ENCODE results near the gene MED31.

DNA sequence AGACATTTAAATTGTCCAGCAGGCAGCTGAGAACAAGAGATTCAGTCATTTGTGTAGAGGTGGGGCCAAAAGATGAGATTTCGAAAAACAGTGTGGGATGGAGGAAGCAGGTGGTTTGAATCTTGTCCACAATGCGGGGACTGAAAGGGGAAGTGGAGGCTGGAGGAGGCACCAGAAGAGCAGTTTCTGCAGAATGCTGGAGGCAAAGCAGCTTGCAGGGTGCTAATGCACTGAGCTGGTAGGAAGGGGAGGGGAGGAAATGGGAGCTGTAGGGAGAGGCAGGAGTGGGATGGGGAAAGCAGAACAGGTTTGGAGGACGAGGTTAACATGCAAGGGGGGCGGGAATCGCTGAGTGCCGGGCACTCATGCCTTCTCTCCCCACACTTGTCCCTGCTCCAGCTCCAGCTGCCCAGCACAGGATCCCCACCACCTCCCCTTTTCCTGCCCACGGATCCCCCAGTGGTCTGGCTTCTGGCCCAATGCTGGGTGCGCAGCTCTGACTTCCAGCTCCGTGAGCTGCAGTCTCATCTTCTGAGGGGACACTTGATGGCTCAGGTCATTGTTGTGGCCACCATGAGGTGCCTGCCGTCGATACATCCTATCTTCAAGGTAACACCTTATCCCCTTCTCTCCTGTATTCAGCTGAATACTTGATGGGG lies 9.5 kb upstream of the MED31 start:
- TF ChIP-seq, protein P1, sequence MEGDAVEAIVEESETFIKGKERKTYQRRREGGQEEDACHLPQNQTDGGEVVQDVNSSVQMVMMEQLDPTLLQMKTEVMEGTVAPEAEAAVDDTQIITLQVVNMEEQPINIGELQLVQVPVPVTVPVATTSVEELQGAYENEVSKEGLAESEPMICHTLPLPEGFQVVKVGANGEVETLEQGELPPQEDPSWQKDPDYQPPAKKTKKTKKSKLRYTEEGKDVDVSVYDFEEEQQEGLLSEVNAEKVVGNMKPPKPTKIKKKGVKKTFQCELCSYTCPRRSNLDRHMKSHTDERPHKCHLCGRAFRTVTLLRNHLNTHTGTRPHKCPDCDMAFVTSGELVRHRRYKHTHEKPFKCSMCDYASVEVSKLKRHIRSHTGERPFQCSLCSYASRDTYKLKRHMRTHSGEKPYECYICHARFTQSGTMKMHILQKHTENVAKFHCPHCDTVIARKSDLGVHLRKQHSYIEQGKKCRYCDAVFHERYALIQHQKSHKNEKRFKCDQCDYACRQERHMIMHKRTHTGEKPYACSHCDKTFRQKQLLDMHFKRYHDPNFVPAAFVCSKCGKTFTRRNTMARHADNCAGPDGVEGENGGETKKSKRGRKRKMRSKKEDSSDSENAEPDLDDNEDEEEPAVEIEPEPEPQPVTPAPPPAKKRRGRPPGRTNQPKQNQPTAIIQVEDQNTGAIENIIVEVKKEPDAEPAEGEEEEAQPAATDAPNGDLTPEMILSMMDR (IDR thresholded peaks at IDR 0.05; ENCODE audit: extremely low read depth in 1 of 2, insufficient read depth in 1 of 2, low read depth in 1 of 2, low read length in 2 of 2), result no peak
- no peak for TF ChIP-seq JUN (IDR thresholded peaks at IDR 0.05; ENCODE audit: borderline replicate concordance, insufficient read depth, insufficient read length, low read depth)
- no peak for TF ChIP-seq POLR2A (IDR thresholded peaks at IDR 0.05; ENCODE audit: low read depth, low read length)
- TF ChIP-seq, protein P2, sequence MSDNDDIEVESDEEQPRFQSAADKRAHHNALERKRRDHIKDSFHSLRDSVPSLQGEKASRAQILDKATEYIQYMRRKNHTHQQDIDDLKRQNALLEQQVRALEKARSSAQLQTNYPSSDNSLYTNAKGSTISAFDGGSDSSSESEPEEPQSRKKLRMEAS (IDR thresholded peaks at IDR 0.05; ENCODE audit: insufficient read depth, insufficient read length), result no peak
- no peak for TF ChIP-seq EZH2 (IDR thresholded peaks at IDR 0.05; ENCODE audit: borderline replicate concordance, low read depth, low read length, severe bottlenecking)
- no peak for TF ChIP-seq GATA2 (IDR thresholded peaks at IDR 0.05; ENCODE audit: insufficient read depth, insufficient read length, low read depth, low read length)

Data from endothelial cell of umbilical vein (primary cell).